Stimulated activated CD4-positive, alpha-beta T cell treated with anti-CD3 and anti-CD28 coated beads, Interleukin-1b, Interleukin-23, amount 100 ng/mL, for 24 hours (primary cell): ENCODE data around the gene NEMP2.
"Not testable (repeated sequence)": the region's sequence is repeated elsewhere in the genome, so short reads cannot be mapped to it uniquely, and the experiment has no call there.

Source experiments
- DNase-seq, 4 experiments: peaks; one replicate each; pipeline ENCODE4 v3.0.0-alpha.2; 2020; ENCODE audit warnings: low read depth in 4 of 4, low spot score in 1 of 4

Gene NEMP2

GRCh38 chr2:190493095-190493494 is 41.4 kb downstream of the NEMP2 start:
- DNase-seq, result no peak

- DNase-seq, result no peak
Observed at GRCh38 chr2:190490502-190490901, 44.0 kb downstream of the NEMP2 start.

GRCh38 chr2:190489475-190489874 is 45.0 kb downstream of the NEMP2 start:
- no peak for DNase-seq

- DNase-seq, result no peak
Observed at GRCh38 chr2:190488516-190489233, 45.8 kb downstream of the NEMP2 start.

- no peak for DNase-seq
Observed at GRCh38 chr2:190486037-190486623, 48.4 kb downstream of the NEMP2 start.

- DNase-seq, result no peak
Observed at GRCh38 chr2:190482451-190482850, 52.1 kb downstream of the NEMP2 start.

GRCh38 chr2:190481339-190481738 is 53.2 kb downstream of the NEMP2 start:
- DNase-seq, result no peak

- no peak for DNase-seq
Observed at GRCh38 chr2:190478572-190479195, 55.8 kb downstream of the NEMP2 start.

GRCh38 chr2:190477661-190478454 is 56.7 kb downstream of the NEMP2 start:
- DNase-seq, result no peak

- DNase-seq, result no peak
Observed at GRCh38 chr2:190470256-190470826, 64.2 kb downstream of the NEMP2 start.

GRCh38 chr2:190469771-190470170 is 64.8 kb downstream of the NEMP2 start:
- no peak for DNase-seq

- no peak for DNase-seq
Observed at GRCh38 chr2:190468814-190469569, 65.5 kb downstream of the NEMP2 start.

GRCh38 chr2:190468354-190468753 is 66.2 kb downstream of the NEMP2 start:
- DNase-seq, result not testable (repeated sequence)

- no peak for DNase-seq
Observed at GRCh38 chr2:190467575-190468083, 66.9 kb downstream of the NEMP2 start.

GRCh38 chr2:190466819-190467446 is 67.6 kb downstream of the NEMP2 start:
- DNase-seq, result no peak

- DNase-seq, result no peak
Observed at GRCh38 chr2:190465060-190465459, 69.5 kb downstream of the NEMP2 start.

- DNase-seq, result no peak
Observed at GRCh38 chr2:190462611-190463010, 71.9 kb downstream of the NEMP2 start.

GRCh38 chr2:190462181-190462580 is 72.3 kb downstream of the NEMP2 start:
- no peak for DNase-seq

GRCh38 chr2:190460487-190460886 is 74.0 kb downstream of the NEMP2 start:
- DNase-seq, result no peak

- DNase-seq, result no peak
Observed at GRCh38 chr2:190459881-190460280, 74.6 kb downstream of the NEMP2 start.
